ENCODE measurements around the gene SPEM3.

Gene SPEM3

GRCh38 chr17:7440113-7440833, 11.6 kb downstream of the SPEM3 start:
- no peak for DNase-seq (ENCODE audit: low read depth in 2 of 3, low spot score in 1 of 3)

GRCh38 chr17:7440834-7441195, 12.2 kb downstream of the SPEM3 start:
- no peak for DNase-seq (ENCODE audit: low read depth in 2 of 3, low spot score in 1 of 3)

- no peak for DNase-seq (ENCODE audit: low read depth in 2 of 3, low spot score in 1 of 3)
These were observed 12.6 kb downstream of the SPEM3 start for GRCh38 chr17:7441266-7441665.

GRCh38 chr17:7442142-7442541, 13.5 kb downstream of the SPEM3 start:
- no peak for DNase-seq (ENCODE audit: low read depth in 2 of 3, low spot score in 1 of 3)

- no peak for DNase-seq (ENCODE audit: low read depth in 2 of 3, low spot score in 1 of 3)
These were observed 15.1 kb downstream of the SPEM3 start for GRCh38 chr17:7443499-7444485.

- DNase-seq (ENCODE audit: low read depth in 2 of 3, low spot score in 1 of 3) = no peak
These were observed 16.3 kb downstream of the SPEM3 start, which contains the start of gene CHRNB1 for GRCh38 chr17:7444682-7445618. Gene CHRNB1 (plus strand): TSS chr17:7445061. CDS start chr17:7445128, 67 bp downstream.

- no peak for DNase-seq (ENCODE audit: low read depth in 2 of 3, low spot score in 1 of 3)
These were observed 16.9 kb downstream of the SPEM3 start for GRCh38 chr17:7445619-7445968.

- DNase-seq (ENCODE audit: low read depth in 2 of 3, low spot score in 1 of 3) = no peak
These were observed 19.8 kb downstream of the SPEM3 start for GRCh38 chr17:7448461-7448860.

GRCh38 chr17:7459961-7460545, 31.4 kb downstream of the SPEM3 start:
- no peak for DNase-seq (ENCODE audit: low read depth in 2 of 3, low spot score in 1 of 3)

GRCh38 chr17:7460850-7461660, 32.4 kb downstream of the SPEM3 start:
- DNase-seq (ENCODE audit: low read depth in 2 of 3, low spot score in 1 of 3) = no peak

GRCh38 chr17:7462474-7463371, 34.1 kb downstream of the SPEM3 start:
- no peak for DNase-seq (ENCODE audit: low read depth in 2 of 3, low spot score in 1 of 3)

- no peak for DNase-seq (ENCODE audit: low read depth in 2 of 3, low spot score in 1 of 3)
These were observed 34.8 kb downstream of the SPEM3 start for GRCh38 chr17:7463372-7463846.

- no peak for DNase-seq (ENCODE audit: low read depth in 2 of 3, low spot score in 1 of 3)
These were observed 35.4 kb downstream of the SPEM3 start for GRCh38 chr17:7464081-7464480.

- no peak for DNase-seq (ENCODE audit: low read depth in 2 of 3, low spot score in 1 of 3)
These were observed 37.1 kb downstream of the SPEM3 start for GRCh38 chr17:7465597-7466275.

- DNase-seq (ENCODE audit: low read depth in 2 of 3, low spot score in 1 of 3) = no peak
These were observed 37.6 kb downstream of the SPEM3 start for GRCh38 chr17:7466318-7466638.

- no peak for DNase-seq (ENCODE audit: low read depth in 2 of 3, low spot score in 1 of 3)
These were observed 38.1 kb downstream of the SPEM3 start for GRCh38 chr17:7466639-7467341.

- no peak for DNase-seq (ENCODE audit: low read depth in 2 of 3, low spot score in 1 of 3)
These were observed 38.8 kb downstream of the SPEM3 start for GRCh38 chr17:7467498-7467897.

- DNase-seq (ENCODE audit: low read depth in 2 of 3, low spot score in 1 of 3) = no peak
These were observed 39.6 kb downstream of the SPEM3 start for GRCh38 chr17:7468290-7468689.
